ENCODE results near the gene GNRH2. TPM values are rescaled to one million over a fixed set of nuclear protein-coding genes. Genes with fewer than 3 reads are reported as not detected.

GNRH2 gene
- total and polyA plus RNA-seq, 10 of the 15 experiments (the other 5 are each of a cell fraction or from before 2014, with no cell fraction given) = 0.12 to 0.85 (median 0.31) TPM; not detected in 7

DNA sequence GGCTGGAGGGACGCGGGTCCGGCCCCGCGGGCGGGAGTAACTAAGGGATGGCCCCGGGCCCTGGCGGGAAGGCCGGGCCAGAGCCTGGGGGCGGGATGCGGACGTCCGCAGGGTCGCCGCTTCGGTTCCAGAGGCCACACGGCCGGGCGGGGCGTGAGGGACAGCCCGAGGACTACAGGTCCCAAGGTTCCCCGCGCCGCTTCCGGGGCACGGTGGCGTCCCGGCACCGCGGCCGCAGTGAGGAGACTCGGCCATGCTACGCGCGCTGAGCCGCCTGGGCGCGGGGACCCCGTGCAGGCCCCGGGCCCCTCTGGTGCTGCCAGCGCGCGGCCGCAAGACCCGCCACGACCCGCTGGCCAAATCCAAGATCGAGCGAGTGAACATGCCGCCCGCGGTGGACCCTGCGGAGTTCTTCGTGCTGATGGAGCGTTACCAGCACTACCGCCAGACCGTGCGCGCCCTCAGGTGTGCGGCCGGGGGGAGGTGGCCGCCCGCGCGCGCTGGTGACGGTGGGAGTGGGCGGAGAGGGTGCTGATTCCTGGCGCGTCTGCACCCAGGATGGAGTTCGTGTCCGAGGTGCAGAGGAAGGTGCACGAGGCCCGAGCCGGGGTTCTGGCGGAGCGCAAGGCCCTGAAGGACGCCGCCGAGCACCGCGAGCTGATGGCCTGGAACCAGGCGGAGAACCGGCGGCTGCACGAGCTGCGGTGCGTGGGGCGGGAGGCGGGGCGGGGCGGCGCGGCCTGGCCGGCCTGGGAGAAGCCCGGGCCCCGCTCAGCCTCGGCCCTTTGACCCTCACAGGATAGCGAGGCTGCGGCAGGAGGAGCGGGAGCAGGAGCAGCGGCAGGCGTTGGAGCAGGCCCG, 2.6 kb downstream of the GNRH2 start, which contains the start of gene MRPS26:
Gene MRPS26, plus strand, starts transcription at position 237 of the 861 bp plus-strand sequence. Its CDS starts 17 bp downstream, at position 254.
- ATAC-seq = peak; percentile 97
- H4K20me1 ChIP-seq (ENCODE audit: control insufficient read depth, insufficient read depth) = no peaks in the 10 kb centered on the region
- peak within 1 kb of the TSS; percentile 87 for H3K27ac ChIP-seq (ENCODE audit: control insufficient read depth, insufficient read depth)
- BruUV-seq (replicated peaks) = no TSS peak
- ChIA-PET CTCF (interaction anchor here (0.6 to 0.9 kb wide), 2 partner anchors 7 to 174 kb away, joined by 4 read pairs; no protein-coding TSS in a partner anchor), SMC1A (ENCODE audit: uncharacterized antibody, unreplicated experiment) (interaction anchor here (0.6 to 0.9 kb wide), 2 partner anchors 46 to 163 kb away, joined by 3 read pairs; no protein-coding TSS in a partner anchor), RAD21 (ENCODE audit: unreplicated experiment) (interaction anchor here (1.0 kb wide), 1 partner anchor 8 kb away, joined by 4 read pairs; no protein-coding TSS in a partner anchor), POLR2A (interaction anchor here (1.8 kb wide), 1 partner anchor 115 kb away, joined by 13 read pairs; no protein-coding TSS in a partner anchor)
- H3K4me1 ChIP-seq (ENCODE audit: control insufficient read depth, insufficient read depth, low read length) = no peaks in the 10 kb centered on the region; the same call in 1 of the 2 replicates
- peak; percentile 74 for FAIRE-seq
- H3K27me3 ChIP-seq (replicated peaks in 1 of 2; ENCODE audit: control insufficient read depth in 2 of 2, insufficient read depth in 2 of 2, low read length in 1 of 2) = no peaks in the 10 kb centered on the region
- intact Hi-C loops (cut with micrococcal nuclease; ENCODE audit: unreplicated experiment) (loop anchor here (10.0 kb wide), 1 partner anchor 159 kb away; the partner anchor contains the start of genes DDRGK1 and ITPA), in situ Hi-C loops (cut with MboI) (no loop called here)
- no peaks in the 10 kb centered on the region for H3K9me3 ChIP-seq (replicated peaks; ENCODE audit: control insufficient read depth, insufficient read depth, low read length)
- WGBS (ENCODE audit: insufficient coverage, insufficient replicate concordance, low lambda C conversion rate, missing lambda C conversion rate) = under 1% methylated on average over 92 of the region's 104 CpGs
- H3K4me2 ChIP-seq (ENCODE audit: control insufficient read depth, insufficient read depth) = peak within 1 kb of the TSS; percentile 70
- H2AFZ ChIP-seq (ENCODE audit: control insufficient read depth, low read depth, low read length) = peak within 1 kb of the TSS; percentile 94
- peaks cover 4 to 6% of the 10 kb centered on the region in 2 experiments; a peak in 2 of 4 replicates for H3K36me3 ChIP-seq (ENCODE audit: control insufficient read depth in 2 of 2, insufficient read depth in 2 of 2, low read length in 1 of 2)
- peak within 1 kb of the TSS; percentile 80 for H3K4me3 ChIP-seq
- peaks cover 13% of the 10 kb centered on the region for H3K79me2 ChIP-seq (ENCODE audit: control insufficient read depth, insufficient read depth, low read length)
- peak within 1 kb of the TSS; percentile 65 for H3K9ac ChIP-seq (ENCODE audit: control insufficient read depth, insufficient read depth, low read length)
- no peak for DNase-seq (ENCODE audit: low read depth, low spot score)
- no peak for TF ChIP-seq RAD21 (IDR thresholded peaks at IDR 0.05; ENCODE audit: insufficient read depth, low read depth, low read length)
- no peak for TF ChIP-seq TBL1XR1 (IDR thresholded peaks at IDR 0.05; ENCODE audit: low read depth, low read length)
- no peak for TF ChIP-seq SRF (IDR thresholded peaks at IDR 0.05; ENCODE audit: low read depth in 2 of 2, low read length in 2 of 2)
- no peak for TF ChIP-seq CHD4 (IDR thresholded peaks at IDR 0.05)
- TF ChIP-seq, protein P1, sequence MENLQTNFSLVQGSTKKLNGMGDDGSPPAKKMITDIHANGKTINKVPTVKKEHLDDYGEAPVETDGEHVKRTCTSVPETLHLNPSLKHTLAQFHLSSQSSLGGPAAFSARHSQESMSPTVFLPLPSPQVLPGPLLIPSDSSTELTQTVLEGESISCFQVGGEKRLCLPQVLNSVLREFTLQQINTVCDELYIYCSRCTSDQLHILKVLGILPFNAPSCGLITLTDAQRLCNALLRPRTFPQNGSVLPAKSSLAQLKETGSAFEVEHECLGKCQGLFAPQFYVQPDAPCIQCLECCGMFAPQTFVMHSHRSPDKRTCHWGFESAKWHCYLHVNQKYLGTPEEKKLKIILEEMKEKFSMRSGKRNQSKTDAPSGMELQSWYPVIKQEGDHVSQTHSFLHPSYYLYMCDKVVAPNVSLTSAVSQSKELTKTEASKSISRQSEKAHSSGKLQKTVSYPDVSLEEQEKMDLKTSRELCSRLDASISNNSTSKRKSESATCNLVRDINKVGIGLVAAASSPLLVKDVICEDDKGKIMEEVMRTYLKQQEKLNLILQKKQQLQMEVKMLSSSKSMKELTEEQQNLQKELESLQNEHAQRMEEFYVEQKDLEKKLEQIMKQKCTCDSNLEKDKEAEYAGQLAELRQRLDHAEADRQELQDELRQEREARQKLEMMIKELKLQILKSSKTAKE (IDR thresholded peaks at IDR 0.05; ENCODE audit: low read depth, poor library complexity, severe bottlenecking) = no peak
- no peak for TF ChIP-seq EED (IDR thresholded peaks at IDR 0.05; ENCODE audit: low read depth)
- TF ChIP-seq IKZF1 (conservative IDR thresholded peaks at IDR 0.05) = peak; percentile 94
- TF ChIP-seq E2F8 (IDR thresholded peaks at IDR 0.05; ENCODE audit: low read depth, partially characterized antibody) = no peak
- no peak for TF ChIP-seq SMARCA5 (IDR thresholded peaks at IDR 0.05)
- no peak; the same call in 1 of the 2 replicates for TF ChIP-seq RUNX3 (IDR thresholded peaks at IDR 0.05; ENCODE audit: low read length)
- TF ChIP-seq CREB1 (IDR thresholded peaks at IDR 0.05; ENCODE audit: low read depth) = peak; percentile 68; the same call in 1 of the 2 replicates
- TF ChIP-seq FOS (IDR thresholded peaks at IDR 0.05; ENCODE audit: borderline replicate concordance, extremely low read depth, insufficient read length) = no peak
- TF ChIP-seq NR2F1 (conservative IDR thresholded peaks at IDR 0.05) = peak; percentile 89
- TF ChIP-seq, protein P2, sequence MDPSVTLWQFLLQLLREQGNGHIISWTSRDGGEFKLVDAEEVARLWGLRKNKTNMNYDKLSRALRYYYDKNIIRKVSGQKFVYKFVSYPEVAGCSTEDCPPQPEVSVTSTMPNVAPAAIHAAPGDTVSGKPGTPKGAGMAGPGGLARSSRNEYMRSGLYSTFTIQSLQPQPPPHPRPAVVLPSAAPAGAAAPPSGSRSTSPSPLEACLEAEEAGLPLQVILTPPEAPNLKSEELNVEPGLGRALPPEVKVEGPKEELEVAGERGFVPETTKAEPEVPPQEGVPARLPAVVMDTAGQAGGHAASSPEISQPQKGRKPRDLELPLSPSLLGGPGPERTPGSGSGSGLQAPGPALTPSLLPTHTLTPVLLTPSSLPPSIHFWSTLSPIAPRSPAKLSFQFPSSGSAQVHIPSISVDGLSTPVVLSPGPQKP (IDR thresholded peaks at IDR 0.05; ENCODE audit: low read depth, low read length) = peak; percentile 62; the same call in 1 of the 2 replicates
- TF ChIP-seq, protein P3, sequence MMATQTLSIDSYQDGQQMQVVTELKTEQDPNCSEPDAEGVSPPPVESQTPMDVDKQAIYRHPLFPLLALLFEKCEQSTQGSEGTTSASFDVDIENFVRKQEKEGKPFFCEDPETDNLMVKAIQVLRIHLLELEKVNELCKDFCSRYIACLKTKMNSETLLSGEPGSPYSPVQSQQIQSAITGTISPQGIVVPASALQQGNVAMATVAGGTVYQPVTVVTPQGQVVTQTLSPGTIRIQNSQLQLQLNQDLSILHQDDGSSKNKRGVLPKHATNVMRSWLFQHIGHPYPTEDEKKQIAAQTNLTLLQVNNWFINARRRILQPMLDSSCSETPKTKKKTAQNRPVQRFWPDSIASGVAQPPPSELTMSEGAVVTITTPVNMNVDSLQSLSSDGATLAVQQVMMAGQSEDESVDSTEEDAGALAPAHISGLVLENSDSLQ (IDR thresholded peaks at IDR 0.05) = peak; percentile 77

Measured in GM12878 (cell line).